Suprapubic skin (tissue), 4 donors: Measurements from ENCODE around the gene ARMH3. TPM values are rescaled to one million over a fixed set of nuclear protein-coding genes. Genes with fewer than 3 reads are reported as not detected.

Source experiments
- DNase-seq, 2 donors: peaks; one replicate each; pipeline ENCODE4 v3.0.0-alpha.2; 2019; ENCODE audit warnings: low spot score in 2 of 2
- H3K27ac ChIP-seq: fragments of 200-600 bp; sonication (generic); one replicate; pipeline ENCODE4 v1.5.1; 2019
- H3K27me3 ChIP-seq: fragments of 200-600 bp; sonication (generic); one replicate; pipeline ENCODE4 v1.5.1; 2019
- H3K36me3 ChIP-seq: fragments of 200-600 bp; sonication (generic); one replicate; pipeline ENCODE4 v1.5.1; 2019
- H3K4me1 ChIP-seq: fragments of 200-600 bp; sonication (generic); one replicate; pipeline ENCODE4 v1.5.1; 2019
- H3K4me3 ChIP-seq: fragments of 200-600 bp; sonication (generic); one replicate; pipeline ENCODE4 v1.5.1; 2019; ENCODE audit warnings: mild to moderate bottlenecking
- H3K9me3 ChIP-seq: fragments of 200-600 bp; sonication (generic); one replicate; pipeline ENCODE4 v1.5.1; 2019
- EP300 ChIP-seq: sonication (generic); formaldehyde crosslinking; IDR thresholded peaks from one replicate; pipeline ENCODE4 v1.6.1; 2017; ENCODE audit warnings: antibody characterized with exemption
- POLR2A ChIP-seq, 2 donors: fragments of 450-650 bp; IDR thresholded peaks; one replicate each; pipeline ENCODE4 v1.6.1; 2017; ENCODE audit warnings: antibody characterized with exemption in 2 of 2, mild to moderate bottlenecking in 2 of 2, moderate library complexity in 2 of 2
- POLR2AphosphoS5 ChIP-seq, 3 donors: sonication (generic); formaldehyde crosslinking; IDR thresholded peaks; one replicate each; pipeline ENCODE4 v1.6.1; 2017; ENCODE audit warnings: antibody characterized with exemption in 3 of 3
- WGBS: methylation state at CpG from one replicate; pipeline ENCODE4 v1.1.5; 2018; 5-methylcytosine and 5-hydroxymethylcytosine counted together
- total RNA-seq, 4 donors: library from RNA; depleted of rRNA; stranded (reverse); fragments of >200 nt; gene quantifications; one replicate each; pipeline ENCODE4 v1.1.0, GENCODE V29; 2016
- TF ChIP-seq, protein P1 (sequence below), 2 donors: fragments of 200-600 bp in 1 of 2; fragments of 450-650 bp in 1 of 2; sonication (generic) in 1 of 2; IDR thresholded peaks; one replicate each; pipeline ENCODE4 v1.5.1; 2016 to 2019; ENCODE audit warnings: antibody characterized with exemption in 2 of 2, mild to moderate bottlenecking in 1 of 2, moderate library complexity in 1 of 2

Gene ARMH3
- total RNA-seq, 4 donors from 2014 or later: 12.1 to 25.7 (median 20.4) TPM

DNA sequence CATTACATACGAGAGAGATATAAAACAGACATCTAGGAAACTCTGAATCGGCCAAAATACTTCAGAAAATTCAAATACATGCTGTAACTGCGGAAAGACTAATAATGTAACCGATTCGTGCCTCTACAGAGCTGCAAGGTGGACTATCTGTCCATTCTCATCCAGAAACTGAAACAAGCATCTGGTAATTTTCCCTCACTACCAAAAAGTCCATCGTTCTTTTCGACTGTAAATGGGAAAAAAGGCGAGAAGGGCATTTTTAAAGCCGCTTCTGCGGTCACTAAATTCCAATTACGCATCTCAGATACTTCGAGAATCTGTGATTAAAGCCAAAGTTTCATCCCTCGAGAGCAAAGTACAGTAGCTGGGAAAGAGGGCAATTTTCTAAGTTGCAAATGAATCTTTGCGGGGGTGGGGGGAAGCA is 239.0 kb downstream of the ARMH3 start:
- 1% methylated on average over 14 of the region's 14 CpGs for WGBS
- Histone ChIP-seq H3K9me3 (no peaks in the 10 kb centered on the region), H3K4me1 (peaks cover 42% of the 10 kb centered on the region), H3K4me3 (peak overlapping the region; percentile 76), H3K27ac (peak overlapping the region; percentile 90), H3K36me3 (peaks cover 7% of the 10 kb centered on the region), H3K27me3 (no peaks in the 10 kb centered on the region)
- DNase-seq: no peak
- TF ChIP-seq, protein P1, sequence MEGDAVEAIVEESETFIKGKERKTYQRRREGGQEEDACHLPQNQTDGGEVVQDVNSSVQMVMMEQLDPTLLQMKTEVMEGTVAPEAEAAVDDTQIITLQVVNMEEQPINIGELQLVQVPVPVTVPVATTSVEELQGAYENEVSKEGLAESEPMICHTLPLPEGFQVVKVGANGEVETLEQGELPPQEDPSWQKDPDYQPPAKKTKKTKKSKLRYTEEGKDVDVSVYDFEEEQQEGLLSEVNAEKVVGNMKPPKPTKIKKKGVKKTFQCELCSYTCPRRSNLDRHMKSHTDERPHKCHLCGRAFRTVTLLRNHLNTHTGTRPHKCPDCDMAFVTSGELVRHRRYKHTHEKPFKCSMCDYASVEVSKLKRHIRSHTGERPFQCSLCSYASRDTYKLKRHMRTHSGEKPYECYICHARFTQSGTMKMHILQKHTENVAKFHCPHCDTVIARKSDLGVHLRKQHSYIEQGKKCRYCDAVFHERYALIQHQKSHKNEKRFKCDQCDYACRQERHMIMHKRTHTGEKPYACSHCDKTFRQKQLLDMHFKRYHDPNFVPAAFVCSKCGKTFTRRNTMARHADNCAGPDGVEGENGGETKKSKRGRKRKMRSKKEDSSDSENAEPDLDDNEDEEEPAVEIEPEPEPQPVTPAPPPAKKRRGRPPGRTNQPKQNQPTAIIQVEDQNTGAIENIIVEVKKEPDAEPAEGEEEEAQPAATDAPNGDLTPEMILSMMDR (IDR thresholded peaks at IDR 0.05): no peak

DNA sequence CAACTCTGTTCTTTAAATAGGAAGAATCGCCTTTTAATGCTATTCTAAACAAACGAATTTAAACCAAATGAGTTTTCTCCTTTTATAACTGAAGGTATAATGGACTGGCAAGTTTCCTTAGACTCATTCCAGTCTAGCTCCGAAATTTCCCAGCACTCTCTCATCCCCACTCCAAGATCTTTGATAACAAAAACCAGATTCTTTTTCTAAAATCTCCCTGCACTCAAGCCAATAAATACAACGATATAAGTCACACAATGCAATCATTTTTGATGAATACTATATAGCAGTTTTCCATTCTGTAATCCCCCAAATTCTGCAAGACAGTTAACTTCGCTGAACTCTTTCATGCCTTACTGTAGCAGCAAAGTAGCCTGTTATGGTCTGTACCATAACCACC is 239.6 kb downstream of the ARMH3 start:
- Histone ChIP-seq H3K4me1 (peaks cover 42% of the 10 kb centered on the region), H3K4me3 (peak overlapping the region; percentile 76), H3K27ac (no peak overlapping the region), H3K9me3 (no peaks in the 10 kb centered on the region), H3K36me3 (peaks cover 8% of the 10 kb centered on the region), H3K27me3 (no peaks in the 10 kb centered on the region)
- WGBS: 2% methylated on average over 5 of the region's 5 CpGs
- TF ChIP-seq, protein P1 (IDR thresholded peaks at IDR 0.05): no peak
- TF ChIP-seq POLR2AphosphoS5 (IDR thresholded peaks at IDR 0.05) (no peak), POLR2A (IDR thresholded peaks at IDR 0.05) (no peak), EP300 (no peak)
- DNase-seq: no peak

DNA sequence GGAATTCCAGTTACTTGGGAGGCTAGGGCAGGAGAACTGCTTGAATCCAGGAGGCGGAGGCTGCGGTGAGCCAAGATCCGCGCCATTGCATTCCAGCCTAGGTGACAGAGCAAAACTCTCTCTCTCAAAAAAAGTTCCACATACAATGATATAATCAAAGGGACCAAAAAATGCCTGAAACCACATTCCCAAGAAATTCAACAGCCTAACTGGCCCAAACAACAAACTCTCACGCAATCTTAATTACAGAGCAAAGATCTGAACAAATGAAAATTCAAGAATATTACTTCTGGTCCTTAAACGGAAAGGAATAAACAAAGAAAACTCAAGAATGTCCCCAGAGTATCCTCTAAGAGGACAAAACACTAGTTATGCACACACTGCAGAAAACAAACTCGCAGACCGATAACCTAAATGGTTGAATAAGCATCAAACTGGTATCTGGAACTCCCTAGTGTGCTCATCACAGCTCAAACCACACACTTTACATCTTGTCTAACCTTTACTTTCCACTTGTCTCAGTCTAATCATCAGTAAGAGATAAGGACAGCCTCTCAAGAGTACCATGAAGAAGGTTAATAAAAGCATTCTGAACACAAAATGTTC is 241.4 kb downstream of the ARMH3 start:
- Histone ChIP-seq H3K9me3 (no peaks in the 10 kb centered on the region), H3K36me3 (peaks cover 21% of the 10 kb centered on the region), H3K27me3 (no peaks in the 10 kb centered on the region), H3K4me3 (peak overlapping the region; percentile 76), H3K27ac (no peak overlapping the region), H3K4me1 (peaks cover 40% of the 10 kb centered on the region)
- no peak for DNase-seq
- TF ChIP-seq EP300 (no peak), POLR2AphosphoS5 (IDR thresholded peaks at IDR 0.05) (no peak)
- 70% methylated on average over 8 of the region's 8 CpGs for WGBS

DNA sequence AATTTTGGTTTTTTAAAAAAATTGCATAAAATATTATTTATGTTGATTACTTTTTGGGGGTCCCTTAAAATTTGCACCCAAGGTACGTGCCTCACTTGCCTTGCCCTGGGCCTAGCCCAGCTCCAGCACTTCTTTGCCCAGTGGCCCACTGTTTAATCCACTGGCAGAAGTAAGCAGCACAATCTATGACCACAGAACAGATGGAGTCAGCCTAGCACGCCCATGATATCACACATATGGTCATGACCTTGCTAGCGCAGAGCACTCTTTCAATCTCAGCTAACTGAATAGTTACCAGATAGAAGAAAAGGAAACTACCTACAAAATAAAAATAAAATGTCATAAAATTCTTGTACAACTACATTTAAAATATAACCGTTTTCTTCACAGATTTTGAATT is 243.4 kb downstream of the ARMH3 start:
- Histone ChIP-seq H3K9me3 (no peaks in the 10 kb centered on the region), H3K27me3 (no peaks in the 10 kb centered on the region), H3K4me3 (no peak overlapping the region), H3K4me1 (peaks cover 30% of the 10 kb centered on the region), H3K27ac (no peak overlapping the region), H3K36me3 (peaks cover 39% of the 10 kb centered on the region)
- TF ChIP-seq POLR2AphosphoS5 (IDR thresholded peaks at IDR 0.05): no peak
- TF ChIP-seq, protein P1 (IDR thresholded peaks at IDR 0.05): no peak
- no peak for TF ChIP-seq EP300
- TF ChIP-seq POLR2A (IDR thresholded peaks at IDR 0.05): no peak
- 79% methylated on average over 4 of the region's 4 CpGs for WGBS
- DNase-seq: no peak

DNA sequence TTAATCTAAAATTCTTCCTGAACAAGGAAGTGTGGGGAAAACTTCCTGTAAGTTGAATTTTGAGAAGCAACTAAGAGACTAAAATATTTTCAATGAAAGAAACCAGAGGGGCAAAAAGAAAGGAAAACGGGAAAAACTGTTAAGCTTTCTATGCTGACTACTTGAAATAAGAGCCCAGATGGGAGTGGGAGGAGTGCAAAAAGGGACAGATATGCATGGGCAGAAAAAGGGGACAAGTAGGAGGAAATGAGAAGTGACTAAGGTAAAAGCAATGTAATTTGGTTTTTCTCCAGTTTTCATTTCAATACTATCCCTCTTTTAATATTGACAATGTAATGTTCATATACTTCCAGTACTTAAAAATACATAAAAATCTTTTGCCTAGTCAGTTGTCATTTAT is 248.8 kb downstream of the ARMH3 start:
- Histone ChIP-seq H3K9me3 (no peaks in the 10 kb centered on the region), H3K4me3 (no peak overlapping the region), H3K4me1 (peaks cover 2% of the 10 kb centered on the region), H3K27ac (no peak overlapping the region), H3K27me3 (no peaks in the 10 kb centered on the region), H3K36me3 (peaks cover 88% of the 10 kb centered on the region)
- TF ChIP-seq, protein P1 (IDR thresholded peaks at IDR 0.05): no peak
- TF ChIP-seq POLR2AphosphoS5 (IDR thresholded peaks at IDR 0.05) (no peak), EP300 (no peak), POLR2A (IDR thresholded peaks at IDR 0.05) (no peak)
- no peak for DNase-seq
- WGBS: 65% methylated on average over 1 of the region's 1 CpG

DNA sequence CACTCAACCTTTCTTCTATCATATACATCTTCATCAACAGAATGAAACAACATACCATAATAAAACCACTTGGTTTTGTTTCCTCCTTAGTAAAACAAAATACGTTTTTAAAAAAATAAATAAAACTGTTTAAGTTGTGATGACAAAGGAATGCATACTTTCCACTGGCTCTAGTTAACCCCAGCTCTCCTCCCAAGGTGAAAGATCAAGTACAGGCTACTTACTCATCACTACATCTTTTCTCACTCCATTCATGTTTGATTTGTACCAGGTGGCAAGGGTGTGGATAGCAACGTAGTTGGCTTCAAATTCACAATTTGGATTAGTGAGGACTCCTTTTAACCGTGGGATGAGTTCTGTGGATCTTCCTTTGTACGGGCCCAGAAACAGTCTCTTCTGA is 252.5 kb downstream of the ARMH3 start:
- Histone ChIP-seq H3K9me3 (no peaks in the 10 kb centered on the region), H3K36me3 (peaks cover 98% of the 10 kb centered on the region), H3K4me1 (no peaks in the 10 kb centered on the region), H3K4me3 (no peak overlapping the region), H3K27ac (no peak overlapping the region), H3K27me3 (no peaks in the 10 kb centered on the region)
- 65% methylated on average over 4 of the region's 4 CpGs for WGBS
- no peak for DNase-seq
- TF ChIP-seq POLR2A (IDR thresholded peaks at IDR 0.05) (no peak), POLR2AphosphoS5 (IDR thresholded peaks at IDR 0.05) (no peak), EP300 (no peak)
- TF ChIP-seq, protein P1 (IDR thresholded peaks at IDR 0.05): no peak
